ENCODE data around the gene RIPOR1.
"Not testable (repeated sequence)": the region's sequence is repeated elsewhere in the genome, so short reads cannot be mapped to it uniquely, and the experiment has no call there.

RIPOR1 gene

DNA sequence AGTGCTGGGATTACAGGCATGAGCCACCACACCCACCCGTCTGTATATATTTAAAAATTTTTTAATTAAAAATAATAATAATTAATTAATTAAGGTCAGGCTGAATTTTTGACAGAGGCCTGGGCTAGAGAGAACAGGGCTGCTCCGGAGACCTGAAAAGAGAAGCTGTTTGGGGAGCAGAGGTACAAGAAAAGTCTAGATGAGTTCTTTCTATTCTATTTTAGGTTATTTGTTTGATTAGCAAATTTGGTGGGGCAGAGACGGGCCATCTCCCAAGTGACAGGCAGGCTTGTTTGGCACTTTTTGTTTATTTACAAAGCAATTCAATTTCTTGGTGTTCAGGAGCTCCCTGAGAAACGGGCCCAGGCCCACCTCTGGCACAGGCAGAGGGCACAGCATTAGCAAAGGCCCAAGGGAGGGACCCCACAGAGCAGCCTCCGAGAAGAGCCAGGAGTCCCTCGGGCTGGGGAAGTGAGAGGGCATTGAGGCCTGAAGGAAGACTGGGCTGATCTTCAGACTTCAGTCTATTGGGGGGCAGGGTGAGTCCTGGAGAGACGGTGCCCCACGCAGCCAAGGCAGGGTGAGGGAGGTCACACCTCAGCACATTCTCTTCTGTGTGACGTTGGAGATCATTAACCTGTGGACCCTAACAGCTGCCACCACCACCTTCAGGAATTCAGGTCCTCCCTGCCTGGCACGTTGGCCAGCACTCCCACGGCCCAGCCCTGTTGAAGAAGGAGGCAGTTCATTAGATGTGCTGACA lies 10.8 kb upstream of the RIPOR1 start:
- no peak for DNase-seq

DNA sequence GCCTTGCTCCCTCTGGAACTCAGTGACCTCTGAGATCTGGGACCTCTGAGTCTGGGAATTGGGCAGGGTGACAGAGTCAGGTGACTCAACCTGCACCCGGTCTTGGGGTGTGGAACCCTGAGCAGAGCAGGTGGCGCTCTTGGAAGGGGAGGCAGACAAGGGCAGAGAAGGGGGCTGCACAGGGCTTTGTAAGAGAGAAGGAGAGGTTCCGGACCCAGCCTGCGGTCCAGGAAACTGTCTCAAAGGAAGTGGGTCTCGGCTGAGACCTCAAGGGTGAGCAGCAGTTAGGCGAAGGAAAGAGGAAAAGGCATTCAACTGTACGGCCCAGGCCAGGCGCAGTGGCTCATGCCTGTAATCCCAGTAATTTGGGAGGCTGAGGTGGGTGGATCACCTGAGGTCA lies 10.0 kb upstream of the RIPOR1 start:
- DNase-seq = no peak

DNA sequence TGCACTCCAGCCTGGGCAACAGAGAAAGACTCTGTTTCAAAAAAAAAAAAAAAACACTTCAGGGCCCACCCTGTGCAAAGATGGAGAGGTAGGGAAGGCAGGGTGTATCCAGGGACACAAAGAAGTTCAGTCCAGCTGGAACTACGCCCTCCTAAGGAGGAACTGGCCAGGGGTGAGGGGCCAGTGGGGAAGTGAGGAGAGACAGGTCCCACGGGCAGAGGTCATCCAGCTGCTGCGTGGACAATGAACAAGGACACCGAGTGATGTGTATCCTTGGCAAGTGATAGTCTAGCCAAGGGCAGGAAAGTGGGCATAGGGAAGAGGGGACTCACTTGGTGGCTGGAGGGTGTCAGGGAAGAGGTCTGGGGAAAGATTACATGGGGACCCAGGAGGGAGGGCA lies 9.4 kb upstream of the RIPOR1 start:
- no peak for DNase-seq

DNA sequence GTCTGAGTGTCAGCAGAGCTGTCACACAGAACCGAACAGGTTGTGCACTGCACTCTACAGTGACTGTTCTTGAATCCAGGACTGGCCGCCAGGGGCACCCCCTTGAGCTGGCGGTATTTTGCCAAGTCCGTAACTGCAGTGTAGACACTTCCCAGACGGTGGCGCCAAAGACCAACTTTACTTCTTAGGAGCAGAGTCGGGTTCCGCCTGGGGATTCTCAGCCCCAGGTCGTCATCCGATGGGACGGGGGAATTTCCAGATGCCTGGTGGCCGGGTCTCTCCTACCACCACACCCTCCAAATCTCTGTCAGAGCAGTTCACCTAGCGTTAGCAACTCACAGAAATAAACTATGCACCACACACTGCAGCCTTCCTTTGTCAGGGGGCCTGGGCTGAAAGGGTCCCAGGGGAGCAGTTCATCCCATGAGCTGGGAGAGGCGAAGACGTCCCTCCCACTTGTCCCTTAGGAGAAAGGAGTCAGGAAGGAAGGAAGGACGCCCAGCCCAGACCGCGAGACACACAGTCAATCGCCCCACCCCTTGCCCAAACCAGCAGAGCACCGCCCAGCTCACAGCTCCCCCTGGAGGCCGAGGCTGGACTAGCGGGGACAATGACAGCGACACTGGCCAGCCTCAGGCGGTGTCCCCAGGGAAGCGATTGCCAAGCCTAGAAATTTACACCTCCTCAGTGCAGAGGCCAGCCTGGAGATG lies 7.4 kb upstream of the RIPOR1 start:
- peak; percentile 97 for DNase-seq

DNA sequence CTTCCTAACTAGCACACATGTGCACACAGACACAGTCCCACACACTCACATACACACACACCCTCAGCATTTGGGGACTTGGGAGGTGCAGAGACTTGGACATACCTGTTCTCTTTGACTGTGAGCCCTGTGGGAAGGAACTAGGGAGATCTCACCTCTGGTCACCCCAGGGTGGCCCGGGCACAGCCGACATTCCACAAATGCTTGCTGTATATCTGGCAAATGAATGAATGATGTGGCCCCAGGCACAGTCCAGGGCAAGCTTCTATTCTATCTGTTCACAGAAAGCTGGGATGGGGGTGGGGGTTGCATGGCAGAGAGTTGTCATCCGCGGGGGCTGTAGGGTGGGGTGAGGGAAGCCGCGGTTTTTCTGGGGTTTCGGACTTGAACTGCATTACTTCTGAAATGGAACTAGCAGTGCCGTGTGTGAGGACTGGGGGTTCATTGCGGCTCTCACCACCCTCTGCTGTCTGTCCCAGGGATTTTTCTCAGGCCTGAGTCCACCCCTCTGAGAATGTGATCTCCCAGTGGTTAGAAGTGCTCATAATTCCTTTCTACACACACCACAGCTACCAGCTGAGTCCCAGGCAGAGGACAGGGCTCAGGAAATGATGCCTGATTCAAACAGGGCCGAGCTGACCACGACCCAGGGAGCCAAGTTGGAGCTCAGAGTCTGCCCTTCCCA lies 3.3 kb upstream of the RIPOR1 start:
- DNase-seq = peak; percentile 69

DNA sequence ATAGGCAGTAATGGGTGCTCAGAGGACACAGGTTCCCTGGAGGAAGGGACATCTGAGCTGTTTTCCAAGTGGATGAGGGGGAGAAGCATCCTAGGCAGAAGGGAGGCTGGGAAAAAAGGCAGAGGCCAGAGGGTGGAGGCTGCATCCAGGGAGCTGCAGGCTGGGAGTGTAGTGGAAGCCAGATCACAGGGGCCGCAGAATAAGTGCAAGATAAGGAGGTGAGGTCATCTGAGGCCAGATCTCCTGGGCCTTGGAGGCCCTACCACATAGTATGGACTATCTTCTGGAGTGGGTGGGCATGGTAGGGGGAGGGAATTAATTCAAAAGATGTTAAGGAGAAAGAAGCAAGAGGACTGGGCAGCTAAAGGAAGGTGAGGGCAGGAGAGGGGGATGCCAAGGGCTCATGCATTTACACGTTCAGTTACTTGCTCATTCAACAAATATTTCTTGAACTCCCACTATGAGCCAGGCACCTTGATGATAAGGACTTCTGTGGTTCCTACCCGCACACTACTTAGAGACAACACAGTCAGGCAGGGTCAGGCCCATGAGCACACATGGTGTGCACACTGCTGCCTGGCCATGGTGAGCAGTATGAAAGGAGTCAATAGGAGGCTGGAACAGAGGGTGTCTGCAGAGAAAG lies 2.4 kb upstream of the RIPOR1 start:
- peak; percentile 58 for DNase-seq

DNA sequence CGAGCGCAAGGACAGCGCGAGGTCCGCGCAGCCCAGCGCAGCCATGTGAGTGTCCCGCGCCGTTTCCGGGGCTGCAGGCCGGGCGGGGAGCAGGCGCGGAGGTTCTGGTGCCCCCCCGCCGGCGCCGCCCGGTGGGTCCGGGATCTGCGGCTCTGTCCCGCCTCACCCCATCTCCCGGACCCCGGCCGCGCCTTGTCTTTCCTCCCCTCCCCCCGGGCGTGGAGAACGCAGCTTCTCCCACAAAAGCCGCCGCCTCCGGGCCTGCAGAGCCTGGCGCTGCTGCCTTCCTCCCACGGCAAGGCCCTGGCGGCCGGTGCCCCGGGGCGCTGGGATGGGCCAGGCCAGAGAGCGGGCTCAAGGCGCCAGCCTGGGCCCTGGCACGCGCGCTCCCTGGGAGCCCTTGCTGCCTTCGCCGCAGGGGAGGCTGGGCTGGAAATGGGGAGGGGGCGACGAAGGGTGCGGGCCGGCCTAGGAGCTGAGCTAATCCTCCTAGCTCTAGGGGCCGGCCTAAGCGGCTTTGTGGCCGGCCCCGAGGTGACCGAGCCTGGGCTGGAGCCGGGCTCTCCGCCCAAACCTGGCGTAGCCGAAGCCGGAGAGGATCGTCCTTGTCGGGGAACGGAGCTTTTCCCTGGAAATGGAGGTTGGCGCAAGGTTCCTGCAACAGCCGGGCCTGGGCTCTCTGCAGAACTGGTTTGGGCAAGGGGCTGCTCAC lies 397 bp downstream of the RIPOR1 start:
- peak; percentile 61 for DNase-seq

DNA sequence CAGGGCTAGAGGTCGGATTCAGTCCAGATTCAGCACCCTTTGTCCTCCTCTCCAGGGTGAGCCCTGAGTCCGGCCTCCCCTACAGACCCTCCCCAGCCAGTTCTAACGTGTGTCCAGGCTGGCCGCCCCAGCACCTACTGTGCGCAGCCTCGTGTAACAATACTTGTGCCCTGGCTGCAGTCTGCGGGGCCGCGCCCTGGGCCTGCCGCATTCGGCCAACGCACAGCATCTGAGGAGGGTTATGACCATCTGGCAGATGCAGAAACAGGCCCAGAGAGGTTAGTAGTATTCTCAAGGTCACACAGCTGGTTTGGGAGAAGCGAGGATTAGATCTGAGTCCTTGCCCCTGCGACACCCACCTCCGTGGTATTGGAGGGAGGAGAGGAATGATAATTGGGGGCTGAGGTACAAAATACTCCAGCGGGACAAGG lies 968 bp downstream of the RIPOR1 start:
- DNase-seq = peak; percentile 30

DNA sequence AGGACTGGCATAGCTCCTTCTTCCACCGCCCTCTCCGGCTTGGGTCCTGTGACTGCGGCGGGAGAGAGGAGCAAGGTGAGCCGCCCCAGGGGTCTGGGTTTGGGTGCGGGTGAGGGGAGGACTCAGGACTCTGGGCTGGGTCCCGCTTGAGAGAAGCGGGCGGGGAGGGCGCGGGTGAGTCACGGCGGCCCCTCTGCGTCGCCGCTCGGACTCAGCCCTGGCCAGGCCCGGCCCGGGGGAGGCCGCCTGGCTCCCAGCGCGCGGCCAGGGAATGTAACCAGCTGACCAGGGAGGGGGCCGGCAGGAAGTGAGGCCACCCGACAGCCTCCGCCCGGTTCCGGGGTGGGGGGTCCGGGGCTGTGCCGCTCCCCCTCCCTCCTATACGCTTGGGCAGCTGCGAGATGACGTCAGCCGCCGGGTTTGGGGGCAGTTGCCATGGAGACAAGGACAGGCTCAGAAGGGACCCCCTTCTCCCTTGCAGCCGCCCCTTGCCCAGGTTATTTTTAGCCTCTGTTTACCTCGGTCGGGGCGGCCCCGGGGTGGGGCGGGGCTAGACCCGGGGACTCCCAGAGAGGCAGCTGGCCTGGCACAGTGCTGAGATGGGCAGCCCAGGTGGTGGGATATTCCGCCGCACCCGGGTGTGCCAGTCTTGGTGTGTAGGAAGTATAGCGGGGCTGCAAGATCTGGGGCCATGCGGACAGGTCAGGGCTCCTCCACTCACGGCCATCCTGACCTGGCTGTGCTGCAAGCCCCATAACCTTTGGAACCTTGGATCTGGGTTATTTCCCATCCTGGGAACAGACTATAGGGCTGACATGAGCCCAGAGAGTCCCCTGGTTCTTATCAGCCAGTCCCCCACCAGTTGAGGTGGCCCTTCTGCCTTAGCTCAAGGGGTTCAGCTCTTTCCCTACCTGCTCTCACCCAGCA lies 1.6 kb downstream of the RIPOR1 start:
- peak; percentile 82 for DNase-seq

DNA sequence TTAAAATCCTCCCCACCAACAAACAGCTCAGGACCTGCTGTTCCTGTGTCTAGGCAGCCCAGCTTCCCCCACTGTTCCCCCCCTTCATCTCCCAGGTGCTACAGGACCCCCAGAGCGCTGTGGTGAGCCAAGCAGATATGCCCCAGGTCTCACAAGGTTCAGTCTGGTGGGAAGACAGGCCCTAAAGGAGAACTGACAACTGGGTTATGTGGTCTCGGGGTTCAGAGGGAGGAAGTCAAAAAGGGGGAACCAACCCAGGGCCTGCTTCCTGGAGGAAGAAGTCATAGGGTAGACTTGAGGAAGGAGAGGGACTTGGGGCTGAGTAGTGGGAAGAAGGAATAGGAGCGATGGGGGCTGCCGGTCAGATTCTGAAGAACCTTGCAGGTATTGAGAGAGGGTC lies 2.6 kb downstream of the RIPOR1 start:
- no peak for DNase-seq

DNA sequence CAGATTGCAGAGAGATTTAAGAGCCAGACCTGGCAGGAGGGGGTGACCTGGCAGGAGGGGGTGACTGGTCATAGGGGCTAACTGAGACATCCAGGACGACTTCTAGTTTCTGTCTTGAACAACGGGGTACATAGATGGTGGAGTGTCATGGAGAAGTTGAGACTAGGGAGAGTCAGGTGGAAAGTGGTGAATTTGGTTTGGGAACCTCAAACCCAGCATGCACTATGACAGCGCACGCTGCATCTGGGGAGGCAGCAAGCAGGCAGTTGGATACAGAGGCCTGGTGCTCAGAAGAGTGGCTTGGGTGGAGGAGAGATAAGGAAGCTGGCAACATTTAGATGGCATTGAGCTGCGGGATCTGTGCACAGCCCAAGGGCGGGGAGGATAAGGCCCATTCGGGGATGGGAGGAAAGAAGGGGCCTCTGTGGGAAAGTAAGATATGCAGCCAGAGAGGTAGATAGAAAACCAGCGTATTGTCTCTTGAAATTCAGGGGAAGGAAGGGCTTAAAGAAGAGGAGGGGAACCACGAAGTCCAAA lies 4.5 kb downstream of the RIPOR1 start:
- DNase-seq = no peak

DNA sequence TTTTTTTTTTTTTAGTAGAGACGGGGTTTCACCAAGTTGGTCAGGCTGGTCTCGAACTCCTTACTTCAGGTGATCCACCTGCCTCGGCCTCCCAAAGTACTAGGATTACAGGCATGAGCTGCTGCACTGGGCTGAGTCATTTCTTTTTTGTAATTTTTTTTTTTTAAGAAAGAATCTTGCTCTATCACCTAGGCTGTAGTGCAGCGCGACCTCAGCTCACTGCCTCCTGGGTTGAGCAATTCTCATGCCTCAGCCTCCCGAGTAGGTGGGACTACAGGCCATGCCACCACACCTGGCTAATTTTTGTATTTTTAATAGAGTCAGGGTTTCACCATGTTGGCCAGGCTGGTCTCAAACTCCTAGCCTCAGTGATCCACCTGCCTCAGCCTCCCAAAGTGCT lies 5.4 kb downstream of the RIPOR1 start:
- not testable (repeated sequence) for DNase-seq

DNA sequence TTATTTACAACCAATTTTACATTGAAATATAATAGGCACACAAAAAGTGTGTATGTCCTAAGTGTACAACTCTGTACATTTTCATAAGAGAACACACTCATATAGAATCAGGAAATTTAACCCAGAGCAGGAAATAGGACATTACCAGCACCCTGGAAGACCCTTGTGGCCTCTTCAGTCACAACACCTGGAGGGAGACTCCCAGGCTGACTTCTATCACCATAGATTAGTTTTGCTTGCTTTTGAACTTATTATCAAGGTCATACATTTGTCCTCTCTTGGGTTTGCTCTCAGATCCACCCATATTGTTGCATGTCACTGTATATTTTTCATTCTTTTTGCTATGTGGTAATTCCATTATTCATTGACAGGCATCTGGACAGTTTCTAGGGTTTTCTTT lies 5.8 kb downstream of the RIPOR1 start:
- DNase-seq = no peak

DNA sequence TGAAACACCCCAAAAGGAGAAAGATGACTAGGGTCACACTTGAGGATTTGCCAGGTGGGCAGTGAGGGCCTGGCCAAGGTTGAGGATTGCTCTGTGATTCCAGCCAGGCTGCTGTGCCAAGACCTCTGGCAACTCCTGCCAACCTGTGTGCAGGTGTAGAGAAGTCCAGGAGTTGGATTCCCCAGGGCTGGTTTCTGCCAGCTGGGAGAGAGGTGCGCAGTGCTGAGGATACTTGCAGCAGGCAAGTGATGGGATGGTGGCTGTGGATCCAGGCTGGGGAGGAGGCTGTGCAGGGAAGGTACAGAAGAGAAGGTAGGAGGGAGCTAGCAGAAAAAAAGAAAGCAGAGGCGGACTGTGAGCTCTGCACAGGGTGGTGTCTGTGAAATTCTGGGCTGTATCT lies 6.6 kb downstream of the RIPOR1 start:
- DNase-seq = no peak

DNA sequence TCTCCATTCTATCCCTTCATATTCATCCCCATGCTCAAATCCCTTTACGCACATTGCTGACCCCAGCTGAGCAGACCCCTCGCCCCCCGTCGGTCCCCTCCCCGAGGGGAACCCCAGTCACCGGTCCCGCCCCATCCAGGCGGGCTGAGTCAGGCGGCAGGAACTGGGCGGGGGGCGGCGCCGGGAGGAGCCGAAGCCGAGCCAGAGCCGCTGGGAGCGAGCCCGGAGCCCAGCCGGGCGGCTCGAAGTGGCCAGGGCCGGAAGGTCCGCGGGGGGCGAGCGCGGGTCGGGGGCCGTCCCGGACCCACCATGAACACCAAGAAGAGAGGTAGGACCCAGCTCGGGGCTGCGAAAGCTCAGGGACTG lies 8.6 kb downstream of the RIPOR1 start:
- DNase-seq = peak; percentile 63

DNA sequence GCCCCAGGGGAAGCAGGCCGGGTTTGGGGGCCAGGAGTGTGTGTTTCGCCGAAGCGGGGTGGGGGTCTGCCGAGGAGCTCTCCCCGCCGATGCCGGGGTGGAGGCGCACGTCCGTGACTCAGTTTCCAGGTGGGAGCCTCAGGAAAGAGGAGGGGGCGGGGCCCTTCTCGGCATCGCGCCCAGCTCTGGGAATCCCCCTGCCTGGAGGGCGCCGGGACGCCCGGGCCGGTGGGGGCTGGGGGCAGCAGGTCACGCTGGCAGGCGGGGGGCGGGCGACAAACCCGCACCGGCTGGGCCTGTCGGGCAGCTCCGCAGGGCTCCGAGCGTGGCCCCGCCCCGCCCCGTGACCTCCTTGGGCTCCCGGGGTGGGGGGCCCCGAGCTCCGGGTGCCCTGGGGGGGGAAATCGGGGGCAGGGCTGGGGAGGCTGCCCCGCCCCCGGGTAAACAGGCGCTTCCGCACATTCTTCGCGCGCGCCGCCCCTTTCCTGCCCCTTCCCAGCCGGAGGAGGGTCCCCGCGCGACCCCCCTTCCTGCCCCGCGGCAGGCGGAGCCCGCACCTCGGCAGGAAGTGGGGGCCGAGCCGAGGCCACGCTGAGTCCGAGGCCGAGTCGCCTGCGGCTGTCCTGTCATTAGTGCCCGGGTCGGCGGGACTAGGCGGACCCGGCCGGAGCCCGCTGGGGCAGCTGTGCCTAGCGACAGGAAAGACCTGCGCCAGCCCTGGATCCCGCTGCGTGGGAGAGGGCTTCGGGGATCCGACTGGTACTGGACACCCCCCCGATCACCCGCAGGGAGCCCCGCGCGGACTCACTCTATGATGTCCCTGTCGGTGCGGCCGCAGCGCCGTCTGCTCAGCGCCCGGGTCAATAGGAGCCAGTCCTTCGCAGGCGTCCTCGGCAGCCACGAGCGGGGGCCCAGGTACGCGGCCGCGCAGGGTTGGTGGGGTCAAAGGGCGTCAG lies 9.3 kb downstream of the RIPOR1 start:
- peak; percentile 75 for DNase-seq

DNA sequence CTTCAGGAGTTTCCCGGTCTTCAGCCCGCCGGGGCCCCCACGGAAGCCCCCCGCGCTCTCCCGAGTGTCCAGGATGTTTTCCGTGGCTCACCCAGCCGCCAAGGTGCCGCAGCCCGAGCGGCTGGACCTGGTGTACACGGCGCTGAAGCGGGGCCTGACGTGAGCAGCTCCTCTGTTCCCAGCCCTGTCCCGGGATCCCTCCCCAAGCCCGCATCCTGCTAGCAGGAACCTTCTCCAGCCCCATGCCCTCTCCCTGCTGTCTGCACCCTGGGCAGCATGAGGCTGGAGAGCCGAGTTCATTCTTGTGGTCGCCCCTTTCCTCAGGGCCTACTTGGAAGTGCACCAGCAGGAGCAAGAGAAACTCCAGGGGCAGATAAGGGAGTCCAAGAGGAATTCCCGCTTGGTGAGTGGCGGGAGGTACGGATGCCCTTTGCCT lies 10.1 kb downstream of the RIPOR1 start:
- DNase-seq = peak; percentile 74

DNA sequence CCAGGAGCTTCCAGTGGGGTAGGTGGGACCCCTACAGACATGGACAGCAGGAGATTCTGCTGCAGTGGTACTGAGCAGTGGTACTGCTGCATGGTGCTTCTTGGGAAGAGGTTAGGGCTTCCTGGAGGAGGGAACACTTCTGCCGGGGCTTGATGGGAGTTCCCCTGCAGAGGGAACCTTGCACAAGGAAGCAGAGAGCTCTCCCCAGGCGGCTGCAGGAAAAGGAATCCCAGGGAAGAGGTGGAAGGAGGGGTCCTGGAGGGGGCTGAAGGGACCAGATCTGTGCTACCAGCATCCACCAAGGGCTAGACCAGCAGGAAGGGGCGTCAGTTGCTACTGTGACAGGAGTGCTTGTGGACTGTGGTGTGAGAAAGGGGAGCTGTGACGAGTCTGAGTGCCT lies 10.6 kb downstream of the RIPOR1 start:
- no peak for DNase-seq

DNA sequence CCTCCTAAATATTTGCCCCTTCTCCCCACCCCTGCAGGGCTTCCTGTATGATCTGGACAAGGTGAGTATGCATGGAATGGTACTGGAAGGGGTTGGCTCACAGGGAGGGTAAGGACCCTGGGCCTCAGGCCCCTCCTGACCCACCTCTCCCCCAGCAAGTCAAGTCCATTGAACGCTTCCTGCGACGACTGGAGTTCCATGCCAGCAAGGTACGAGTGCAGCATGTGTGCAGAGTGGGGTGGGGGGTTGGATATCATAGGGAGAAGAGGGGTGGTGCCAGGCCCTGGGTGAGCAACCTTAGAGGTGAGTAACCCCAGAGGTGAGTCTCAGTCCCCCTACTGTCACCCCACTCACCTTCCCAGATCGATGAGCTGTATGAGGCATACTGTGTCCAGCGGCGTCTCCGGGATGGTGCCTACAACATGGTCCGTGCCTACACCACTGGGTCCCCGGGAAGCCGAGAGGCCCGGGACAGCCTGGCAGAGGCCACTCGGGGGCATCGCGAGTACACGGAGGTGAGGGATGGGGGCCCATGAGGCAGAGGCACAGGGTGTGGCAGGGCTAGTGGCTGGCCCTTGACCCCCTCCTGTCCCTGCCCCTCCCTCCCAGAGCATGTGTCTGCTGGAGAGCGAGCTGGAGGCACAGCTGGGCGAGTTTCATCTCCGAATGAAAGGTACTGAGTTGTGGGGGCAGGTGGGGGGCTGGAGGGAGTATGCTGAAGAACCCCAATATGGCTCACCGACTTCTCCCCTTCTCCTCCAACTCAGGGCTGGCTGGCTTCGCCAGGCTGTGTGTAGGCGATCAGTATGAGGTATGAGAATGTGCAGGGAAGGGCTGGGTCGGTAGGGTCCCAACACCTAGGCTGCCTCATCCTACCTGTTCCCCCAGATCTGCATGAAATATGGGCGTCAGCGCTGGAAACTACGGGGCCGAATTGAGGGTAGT lies 11.3 kb downstream of the RIPOR1 start:
- DNase-seq = no peak
